HepG2 (cell line): Measurements from ENCODE around the gene CACNA1D. TPM values are rescaled to one million over a fixed set of nuclear protein-coding genes. Genes with fewer than 3 reads are reported as not detected.

ENCODE experiments used
- ATAC-seq: fragments of 200-7000 bp; cut with Tn5 transposase; 3 replicates; pipeline ENCODE4 v1.9.1; 2020; ENCODE audit warnings: mild to moderate bottlenecking, moderate library complexity
- BruUV-seq: library from RNA; stranded (reverse); fragments of 400-500 nt; replicated peaks from 2 replicates; lab custom pipeline; 2021; lab: Mats Ljungman, UMichigan
- CTCF ChIA-PET: fragments of 300-600 bp; formaldehyde crosslinking; extraction: SDS; loops from one replicate; lab custom pipeline; 2021; ENCODE audit warnings: low total read pairs, inconsistent platforms, low intra/inter-chr PET ratio; lab: Yijun Ruan, JAX
- POLR2A ChIA-PET: fragments of 350-600 bp; sonication (Branson Sonifier 250); formaldehyde crosslinking; loops from one replicate; lab custom pipeline; 2020; ENCODE audit warnings: antibody characterized with exemption, inconsistent platforms; lab: Yijun Ruan, JAX
- DNase-seq: peaks from one replicate; pipeline ENCODE4 v3.0.0-alpha.2; 2015; ENCODE audit warnings: low spot score
- FAIRE-seq: peaks from 3 replicates; lab custom pipeline; 2011; peaks lifted over from hg19 to GRCh38; lab: Jason Lieb, UNC
- H2AFZ ChIP-seq: one replicate; pipeline ENCODE4 v1.6.1; 2011; ENCODE audit warnings: low read length, inconsistent platforms
- H3K27ac ChIP-seq: fragments of 300-600 bp; 3 replicates; pipeline ENCODE4 v1.8.0; 2011; ENCODE audit warnings: mixed run types, mild to moderate bottlenecking, mixed read lengths, low read length, inconsistent platforms; ENCODE audit not compliant: insufficient read depth; ENCODE audit errors: extremely low read length
- H3K27me3 ChIP-seq, 2 experiments: fragments of 200-600 bp in 1 of 2; 2 replicates in 1 of 2; 3 replicates in 1 of 2; pipeline versions ENCODE4 v1.6.0 to v1.8.0; 2011; ENCODE audit warnings: low read length in 2 of 2, mild to moderate bottlenecking in 2 of 2, moderate library complexity in 2 of 2, inconsistent platforms in 1 of 2; ENCODE audit not compliant: insufficient read depth in 2 of 2, control insufficient read depth in 1 of 2
- H3K36me3 ChIP-seq, 2 experiments: fragments of 200-600 bp in 1 of 2; replicated peaks in 1 of 2; 2 replicates in 1 of 2; 3 replicates in 1 of 2; pipeline versions ENCODE4 v1.5.1 to v1.8.0; 2011; ENCODE audit warnings: low read length in 2 of 2, inconsistent platforms in 1 of 2; ENCODE audit not compliant: insufficient read depth in 2 of 2, control insufficient read depth in 1 of 2
- H3K4me1 ChIP-seq: 2 replicates; pipeline ENCODE4 v1.5.1; 2012; ENCODE audit warnings: low read length, inconsistent platforms; ENCODE audit not compliant: insufficient read depth
- H3K4me2 ChIP-seq: 2 replicates; pipeline ENCODE4 v1.6.0; 2011; ENCODE audit warnings: low read depth, low read length, inconsistent platforms
- H3K4me3 ChIP-seq, 3 experiments: fragments of 200-600 bp in 1 of 3; sonication (generic), shearing (Covaris generic) in 1 of 3; replicated peaks in 1 of 3; 2 replicates each; pipeline ENCODE4 v1.5.1; 2011 to 2016; ENCODE audit warnings: low read length in 3 of 3, inconsistent platforms in 2 of 3, low read depth in 2 of 3, mild to moderate bottlenecking in 2 of 3, control low read depth in 1 of 3, mixed read lengths in 1 of 3; ENCODE audit not compliant: insufficient read depth in 1 of 3
- H3K79me2 ChIP-seq: one replicate; pipeline ENCODE4 v1.6.1; 2011; ENCODE audit warnings: low read length, inconsistent platforms; ENCODE audit not compliant: insufficient read depth
- H3K9ac ChIP-seq: 2 replicates; pipeline ENCODE4 v1.6.0; 2011; ENCODE audit warnings: mild to moderate bottlenecking, low read depth, low read length, inconsistent platforms; ENCODE audit not compliant: insufficient read depth
- H3K9me3 ChIP-seq: 2 replicates; pipeline ENCODE4 v1.5.1; 2012; ENCODE audit warnings: mild to moderate bottlenecking, low read length
- H4K20me1 ChIP-seq: 2 replicates; pipeline ENCODE4 v1.6.0; 2011; ENCODE audit warnings: inconsistent platforms, mild to moderate bottlenecking, low read length, moderate library complexity; ENCODE audit not compliant: insufficient read depth
- CBX5 ChIP-seq: sonication (generic); formaldehyde crosslinking; IDR thresholded peaks from 2 replicates; pipeline ENCODE4 v1.4.0; 2020; ENCODE audit warnings: missing genetic modification reagents, borderline replicate concordance
- ISL2 ChIP-seq: sonication (generic); formaldehyde crosslinking; IDR thresholded peaks from 2 replicates; pipeline ENCODE4 v1.5.0; 2020; ENCODE audit warnings: missing genetic modification reagents
- MTF1 ChIP-seq: sonication (generic); formaldehyde crosslinking; IDR thresholded peaks from 2 replicates; pipeline ENCODE4 v1.5.0; 2020; ENCODE audit warnings: missing genetic modification reagents
- MYNN ChIP-seq: sonication (generic); formaldehyde crosslinking; IDR thresholded peaks from 2 replicates; pipeline ENCODE4 v1.4.0; 2020; ENCODE audit warnings: mild to moderate bottlenecking, low read depth, missing genetic modification reagents
- NFRKB ChIP-seq: fragments of 450-650 bp; IDR thresholded peaks from 2 replicates; pipeline ENCODE4 v1.6.1; 2017
- NFYB ChIP-seq: sonication (generic); formaldehyde crosslinking; IDR thresholded peaks from 2 replicates; pipeline ENCODE4 v1.4.0; 2020; ENCODE audit warnings: missing genetic modification reagents
- RERE ChIP-seq: IDR thresholded peaks from 2 replicates; pipeline ENCODE4 v1.6.1; 2016; ENCODE audit warnings: low read depth, missing genetic modification reagents, missing compliant biosample characterization
- TERF1 ChIP-seq: sonication (generic); formaldehyde crosslinking; IDR thresholded peaks from 2 replicates; pipeline ENCODE4 v1.8.0; 2022; ENCODE audit warnings: mild to moderate bottlenecking, missing genetic modification reagents, moderate library complexity
- ZNF256 ChIP-seq: sonication (generic); formaldehyde crosslinking; conservative IDR thresholded peaks from 2 replicates; pipeline ENCODE4 v1.4.0; 2020; ENCODE audit warnings: missing genetic modification reagents
- ZNF639 ChIP-seq: conservative IDR thresholded peaks from 2 replicates; pipeline ENCODE4 v1.6.1; 2018; ENCODE audit warnings: missing genetic modification reagents
- WGBS: methylation state at CpG from one replicate; pipeline ENCODE4 v1.1.6; 2017; ENCODE audit warnings: low lambda C conversion rate; 5-methylcytosine and 5-hydroxymethylcytosine counted together
- in situ Hi-C: cut with HindIII; loops from 2 replicates; pipeline ENCODE4 v1.10.0; 2017; ENCODE audit warnings: low pct_unique_long_range_greater_than_20kb; ENCODE audit not compliant: extremely low pct_ligation_motif_present
- intact Hi-C: fragments of 100-400 bp; cut with micrococcal nuclease; formaldehyde crosslinking; loops from one replicate; pipeline ENCODE4 v1.10.0; 2022; ENCODE audit not compliant: unreplicated experiment
- polyA plus RNA-seq, 8 experiments: library from polyadenylated mRNA; depleted of rRNA in 3 of 8; stranded (reverse) in 7 of 8; unstranded in 1 of 8; fragments of >200 nt; fragmentation: Illumina TruSeq in 4 of 8; extraction: Trizol in 4 of 8; gene quantifications; 2 replicates each; pipeline versions ENCODE4 v1.2.1 to v1.2.3, GENCODE V29; 2011 to 2016; ENCODE audit warnings: low read depth in 4 of 8, missing spikeins in 1 of 8, mixed read lengths in 1 of 8; ENCODE audit not compliant: insufficient read depth in 1 of 8
- total RNA-seq, 5 experiments: library from RNA; depleted of rRNA; stranded (reverse); fragments of >200 nt; fragmentation: Illumina TruSeq; extraction: Trizol; gene quantifications; 2 replicates each; pipeline ENCODE4 v1.2.3, GENCODE V29; 2016; ENCODE audit warnings: low read depth in 1 of 5

Gene CACNA1D
- total and polyA plus RNA-seq, 2 of the 13 experiments (the other 11 are each of a cell fraction or from before 2014, with no cell fraction given): 0.26 to 0.38 TPM

- TF ChIP-seq RERE (CRISPR knock-in tag): no peak
Observed at GRCh38 chr3:53585627-53586026, 91.2 kb downstream of the CACNA1D start (continued).

- WGBS: 49% methylated on average over 4 of the region's 4 CpGs
- H2AFZ ChIP-seq: no peak overlapping the region
- H4K20me1 ChIP-seq: no peaks in the 10 kb centered on the region
- H3K4me2 ChIP-seq: no peak overlapping the region
- H3K4me3 ChIP-seq: no peak overlapping the region
- in situ Hi-C loops: no loop called here
- no peak overlapping the region for H3K27ac ChIP-seq
- BruUV-seq: no TSS peak
- CTCF ChIA-PET: no interaction called here
- no peaks in the 10 kb centered on the region; a peak in 1 of 5 replicates for H3K27me3 ChIP-seq
- ATAC-seq (no peak), FAIRE-seq (no peak), DNase-seq (no peak)
- intact Hi-C loops: no loop called here
- no peaks in the 10 kb centered on the region for H3K36me3 ChIP-seq
- H3K9me3 ChIP-seq: no peaks in the 10 kb centered on the region
- H3K9ac ChIP-seq: no peak overlapping the region
- POLR2A ChIA-PET: no interaction called here
- H3K4me1 ChIP-seq: no peaks in the 10 kb centered on the region; the same call in 1 of the 2 replicates
- no peaks in the 10 kb centered on the region for H3K79me2 ChIP-seq
- no peak for TF ChIP-seq ISL2 (CRISPR knock-in tag)
- TF ChIP-seq TERF1 (CRISPR knock-in tag): no peak
- TF ChIP-seq CBX5: no peak
- no peak for TF ChIP-seq NFYB
- no peak for TF ChIP-seq MTF1 (CRISPR knock-in tag)
- TF ChIP-seq NFRKB: no peak
- no peak for TF ChIP-seq MYNN
- no peak for TF ChIP-seq ZNF639 (CRISPR knock-in tag)
- TF ChIP-seq ZNF256 (CRISPR knock-in tag): no peak
Observed at GRCh38 chr3:53588122-53588521, 93.7 kb downstream of the CACNA1D start.
